Measurements from ENCODE around the gene GGA2.
"Not testable (repeated sequence)": the region's sequence is repeated elsewhere in the genome, so short reads cannot be mapped to it uniquely, and the experiment has no call there.

The GGA2 gene

DNA sequence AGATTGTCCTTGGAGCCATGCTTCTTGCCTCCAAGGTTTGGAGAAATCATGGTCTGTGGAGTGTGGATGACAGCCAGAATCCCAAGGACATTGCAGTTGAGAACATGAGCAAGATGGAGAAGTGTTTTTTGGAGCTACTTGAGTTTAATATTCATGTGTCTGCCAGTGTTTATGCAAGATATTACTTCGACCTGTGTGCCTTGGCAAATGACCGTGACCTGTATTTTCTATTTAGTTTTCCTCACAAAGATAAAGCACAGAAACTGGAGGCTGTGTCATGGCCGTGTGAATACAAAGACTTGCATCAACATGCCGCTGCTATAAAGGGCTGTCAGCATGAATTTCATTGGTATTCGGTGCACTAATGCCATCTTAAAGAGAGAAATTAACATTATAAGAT, 9.0 kb downstream of the GGA2 start:
- no peak for DNase-seq

- no peak for DNase-seq
These were observed 9.4 kb downstream of the GGA2 start for GRCh38 chr16:23500862-23501225.

- no peak for DNase-seq
These were observed 10.0 kb downstream of the GGA2 start for GRCh38 chr16:23500212-23500861.

DNA sequence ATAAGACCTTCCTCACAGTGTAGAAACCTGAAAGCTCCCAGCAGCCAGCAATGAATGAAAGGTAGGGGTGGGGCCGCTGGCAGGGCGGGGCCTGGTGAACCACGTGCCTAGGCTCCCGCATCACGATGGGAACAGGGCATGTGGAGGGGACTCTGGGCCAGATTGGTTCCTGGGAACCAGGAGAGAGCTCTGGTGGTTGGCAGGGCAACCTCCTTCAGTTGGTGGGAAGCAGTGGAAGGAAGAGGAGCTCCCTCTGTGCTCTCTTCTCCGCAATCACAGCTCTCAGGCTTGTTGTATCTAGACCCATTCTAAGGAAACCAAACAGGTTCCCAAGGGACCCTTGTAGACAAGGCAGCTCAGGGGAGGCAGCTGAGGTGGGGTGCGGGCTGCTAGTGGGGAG, 10.5 kb downstream of the GGA2 start:
- DNase-seq: no peak

DNA sequence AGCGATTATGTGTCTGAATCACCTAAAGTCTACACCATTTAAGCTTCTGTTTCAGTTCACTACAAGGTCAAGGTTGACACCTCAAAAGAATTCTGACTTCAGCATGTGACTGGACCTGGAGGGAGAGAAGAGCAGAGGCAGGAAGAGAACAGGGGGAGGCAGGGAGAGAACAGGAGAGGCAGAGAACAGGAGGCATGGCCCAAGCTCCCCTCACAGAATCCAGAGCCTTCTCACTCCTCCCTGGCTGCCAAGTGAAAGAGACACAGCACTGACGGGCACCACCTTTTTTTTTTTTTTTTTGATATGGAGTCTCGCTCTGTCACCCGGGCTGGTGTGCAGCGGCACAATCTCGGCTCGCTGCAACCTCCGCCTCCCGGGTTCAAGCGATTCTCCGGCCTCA, 11.4 kb downstream of the GGA2 start:
- DNase-seq: no peak

- no peak for DNase-seq
These were observed 12.8 kb downstream of the GGA2 start for GRCh38 chr16:23497543-23497868.

DNA sequence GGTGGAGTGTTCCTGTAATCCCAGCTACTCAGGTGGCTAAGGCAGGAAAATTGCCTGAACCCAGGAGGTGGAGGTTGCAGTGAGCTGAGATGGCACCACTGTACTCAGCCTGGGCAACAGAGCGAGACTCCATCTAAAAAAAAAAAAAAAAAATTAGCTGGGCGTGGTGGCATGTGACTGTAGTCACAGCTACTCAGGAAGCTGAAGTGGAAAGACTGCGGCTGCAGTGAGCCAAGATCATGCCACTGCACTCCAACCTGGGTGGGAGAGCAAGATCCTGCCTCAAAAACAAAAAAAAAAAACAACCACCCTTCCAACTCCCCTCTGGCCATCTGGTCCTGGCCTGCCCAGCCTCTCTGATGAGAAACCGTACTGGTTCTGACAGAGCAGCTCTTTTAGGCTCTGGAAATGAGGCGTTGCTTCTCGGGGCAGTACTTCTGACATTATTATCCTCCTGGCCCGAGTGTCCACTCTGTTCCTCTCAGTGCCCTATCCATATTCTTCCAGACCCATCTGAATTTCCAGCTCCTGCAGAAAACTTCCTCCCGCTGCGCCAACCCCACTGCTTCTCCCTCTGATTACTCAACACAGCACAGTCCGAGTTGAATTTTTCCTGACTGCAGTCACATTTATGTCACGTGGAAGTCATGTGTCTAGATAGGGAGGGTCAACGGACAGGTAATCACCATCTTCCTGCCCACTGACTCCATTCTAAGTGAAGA, 13.3 kb downstream of the GGA2 start:
- peak; percentile 62 for DNase-seq

DNA sequence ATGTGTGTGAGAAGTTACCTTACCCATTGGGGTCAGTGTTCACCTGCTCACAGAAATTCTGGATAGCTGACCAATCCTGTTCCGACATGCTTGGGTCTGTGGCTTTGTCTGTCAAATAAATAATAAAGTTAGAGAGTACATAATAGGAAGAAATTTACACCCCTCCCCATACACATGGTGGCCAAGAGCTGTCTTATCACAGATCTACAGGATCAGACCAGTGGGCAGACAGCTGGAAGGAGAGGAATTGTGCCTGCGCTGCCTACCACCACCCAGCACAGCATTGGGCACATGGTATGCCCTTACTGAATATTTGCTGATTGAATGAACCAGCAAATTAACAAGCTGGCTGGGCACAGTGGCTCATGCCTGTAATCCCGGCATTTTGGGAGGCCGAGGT, 14.6 kb downstream of the GGA2 start:
- no peak for DNase-seq

GRCh38 chr16:23494188-23494587, 16.1 kb downstream of the GGA2 start:
- no peak for DNase-seq

DNA sequence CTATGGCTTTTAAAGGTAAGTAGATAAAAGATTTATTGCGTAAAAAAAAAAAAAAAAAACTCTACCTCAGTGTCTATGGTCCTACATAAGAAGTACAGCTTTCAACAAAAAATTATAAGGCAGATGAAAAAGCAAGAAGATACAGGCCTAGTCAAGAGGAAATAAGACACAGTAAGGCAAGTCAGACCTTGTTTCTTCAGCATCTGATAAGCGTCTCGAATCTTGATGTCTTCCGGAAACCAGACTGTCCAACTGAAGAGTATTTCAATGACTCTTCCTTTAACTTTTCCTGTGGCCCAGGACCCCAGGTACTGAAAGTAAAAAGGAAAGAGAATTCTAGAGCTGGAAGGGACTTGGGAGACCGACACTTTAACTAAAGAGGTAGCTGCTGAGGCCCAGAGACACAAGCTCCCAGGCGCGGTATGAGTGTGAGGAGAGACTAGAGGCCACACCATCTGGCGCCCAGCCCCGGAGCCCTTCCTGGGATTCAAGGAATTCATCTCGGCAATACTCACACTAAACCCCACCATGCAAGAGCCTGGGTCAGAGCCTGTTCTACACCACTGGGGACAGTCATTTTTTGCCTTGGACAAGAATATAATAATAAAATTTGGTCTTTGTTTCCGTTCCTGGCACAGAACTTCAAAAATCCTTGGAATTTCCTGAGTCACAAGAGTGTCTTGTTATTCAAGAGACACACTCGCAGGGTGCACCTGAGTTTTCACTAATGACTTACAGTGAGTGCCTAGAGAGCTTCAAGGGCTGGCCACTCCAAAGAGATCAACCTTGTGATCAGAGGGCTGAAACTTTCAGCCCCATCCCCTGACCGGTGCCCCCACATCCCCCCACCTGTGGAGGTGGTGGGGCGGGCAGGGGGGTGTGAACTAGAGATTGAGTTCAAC, 18.6 kb downstream of the GGA2 start:
- peak; percentile 68 for DNase-seq

DNA sequence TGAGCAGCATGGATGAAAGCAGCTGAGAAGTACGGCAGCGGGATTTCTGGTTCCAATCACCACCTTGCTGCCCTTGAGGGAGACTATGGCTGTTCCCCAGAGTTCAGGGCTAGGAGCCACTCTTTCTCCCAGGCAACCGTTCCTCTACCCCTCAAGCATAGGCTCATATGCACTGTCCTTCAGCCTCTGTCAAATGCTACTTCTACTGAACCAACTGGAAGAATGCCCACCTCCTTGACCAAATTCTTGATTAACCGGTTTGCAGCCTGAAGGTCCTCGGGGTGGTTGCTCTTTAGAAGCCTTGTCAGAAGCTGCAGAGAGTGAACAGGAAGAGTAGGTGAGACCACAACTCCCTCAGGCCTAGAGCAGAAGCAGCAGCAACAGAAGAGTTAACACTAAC, 23.8 kb downstream of the GGA2 start:
- no peak for DNase-seq

- DNase-seq: no peak
These were observed 24.5 kb downstream of the GGA2 start for GRCh38 chr16:23485841-23486240.

GRCh38 chr16:23485257-23485614, 25.1 kb downstream of the GGA2 start:
- DNase-seq: no peak

- DNase-seq: no peak
These were observed 25.6 kb downstream of the GGA2 start for GRCh38 chr16:23484510-23485256.

GRCh38 chr16:23483492-23483891, 26.8 kb downstream of the GGA2 start:
- DNase-seq: not testable (repeated sequence)

DNA sequence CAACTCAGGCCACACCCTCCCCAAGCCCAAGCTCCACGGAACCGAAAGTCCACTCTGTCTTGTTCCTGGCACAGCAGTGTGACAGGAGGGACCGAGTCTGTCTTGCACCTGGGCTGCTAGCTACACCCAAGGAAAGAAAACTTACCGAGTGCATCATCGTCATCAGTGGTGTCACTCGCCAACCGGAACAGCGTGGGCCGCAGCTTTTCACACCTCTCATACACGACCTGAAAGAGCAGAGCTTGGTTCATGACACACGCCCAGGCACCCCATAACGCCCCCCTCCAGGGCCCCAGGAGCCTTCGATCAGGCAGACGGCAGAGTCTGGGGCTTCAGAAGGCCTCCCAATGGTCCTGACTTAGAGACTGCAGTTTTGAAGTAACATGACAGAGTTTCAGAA, 27.5 kb downstream of the GGA2 start:
- DNase-seq: no peak

GRCh38 chr16:23480257-23480656, 30.0 kb downstream of the GGA2 start:
- DNase-seq: no peak

- DNase-seq: no peak
These were observed 31.2 kb downstream of the GGA2 start for GRCh38 chr16:23479138-23479537.

GRCh38 chr16:23478566-23478965, 31.7 kb downstream of the GGA2 start:
- no peak for DNase-seq

DNA sequence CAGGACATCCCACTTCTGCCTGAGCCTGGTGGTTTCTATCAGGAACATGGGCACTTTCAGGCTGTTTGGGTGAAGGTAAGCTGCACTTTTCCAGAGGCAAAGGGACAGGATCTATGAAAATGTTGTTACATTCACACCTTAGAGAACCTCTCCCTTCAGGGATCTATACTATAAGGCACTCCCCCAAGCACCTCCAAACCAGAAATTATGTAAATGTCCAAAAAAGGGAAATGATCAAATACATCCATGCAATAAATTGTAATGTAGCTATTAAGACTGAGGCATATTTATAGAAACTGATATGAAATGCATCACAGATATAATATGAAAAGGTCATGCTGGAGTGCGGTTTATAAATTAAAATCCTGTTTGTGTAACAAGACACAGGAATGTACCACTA, 34.0 kb downstream of the GGA2 start:
- DNase-seq: no peak

GRCh38 chr16:23469814-23470213, 40.5 kb downstream of the GGA2 start:
- DNase-seq: peak; percentile 27

DNA sequence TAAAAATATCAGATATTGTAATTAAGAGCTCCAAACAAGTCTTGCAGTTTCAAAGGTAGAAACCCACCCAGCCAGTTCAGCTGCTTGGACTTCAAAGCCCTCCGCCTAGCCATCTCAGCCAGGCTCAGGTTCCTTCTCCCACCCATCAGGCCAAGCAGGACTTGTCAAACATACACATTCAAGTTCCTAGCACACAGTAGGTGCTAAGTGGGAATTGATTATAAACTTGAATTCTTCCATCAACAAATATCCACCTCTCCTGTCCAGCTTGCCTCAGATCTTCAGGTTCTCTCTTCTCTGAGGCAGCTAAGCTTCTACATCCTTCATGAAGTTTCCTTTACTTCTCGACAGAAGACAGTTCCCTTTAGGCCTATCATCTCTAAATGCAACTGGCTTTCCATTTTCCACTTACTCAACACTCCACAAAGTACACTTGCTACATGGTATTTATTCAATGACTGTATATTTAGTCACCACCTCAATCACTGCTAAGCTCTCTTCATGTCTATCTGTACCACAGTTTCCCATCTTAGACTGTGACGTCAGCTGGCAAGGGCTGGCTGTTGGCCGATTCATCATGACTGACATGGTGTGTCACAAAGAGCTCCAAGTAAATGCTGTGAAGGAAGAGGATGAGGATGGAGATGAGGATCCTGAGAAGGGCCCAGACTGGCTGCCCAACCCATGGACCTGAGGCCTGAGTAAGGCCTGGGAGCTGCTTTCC, 44.0 kb downstream of the GGA2 start:
- DNase-seq: peak; percentile 81

DNA sequence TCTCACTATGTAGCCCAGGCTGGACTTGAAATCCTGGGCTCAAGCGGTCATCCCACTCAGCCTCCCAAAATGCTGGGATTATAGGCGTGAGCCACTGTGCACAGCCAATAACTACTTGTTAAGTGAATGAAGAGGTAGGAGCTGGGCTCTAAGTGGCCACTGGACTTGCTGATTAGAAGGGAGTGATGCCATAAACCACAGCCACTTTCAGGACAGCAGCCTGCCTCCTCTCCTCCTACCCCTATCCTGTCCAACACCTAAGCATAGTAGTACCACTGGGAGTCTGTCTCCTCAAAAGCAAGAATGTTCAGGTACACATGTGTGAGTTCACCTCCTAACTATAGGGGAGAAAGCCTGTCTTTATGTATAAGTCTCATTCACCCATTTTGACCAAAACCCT, 45.1 kb downstream of the GGA2 start:
- DNase-seq: no peak
